Heart right ventricle (tissue), 16 donors: Measurements from ENCODE around the gene GRIN3B. TPM values are rescaled to one million over a fixed set of nuclear protein-coding genes. Genes with fewer than 3 reads are reported as not detected.
A peak's percentile ranks its signal among the peaks of the same experiment; 100 is the strongest.

Source experiments
- ATAC-seq, 8 donors: fragments of 200-7000 bp; cut with Tn5 transposase; one replicate each; pipeline ENCODE4 v1.9.1; 2020; ENCODE audit warnings: mild to moderate bottlenecking in 8 of 8, moderate library complexity in 8 of 8, moderate number of reproducible peaks in 1 of 8
- DNase-seq, 2 donors: peaks; one replicate each; pipeline ENCODE4 v3.0.0-alpha.2; 2020
- H3K27ac ChIP-seq, 10 donors: fragments of 200-600 bp; sonication (generic) in 2 of 10; one replicate each; pipeline versions ENCODE4 v1.5.0 to v1.8.0; 2020 to 2022; ENCODE audit warnings: mild to moderate bottlenecking in 3 of 10
- H3K27me3 ChIP-seq, 7 donors: fragments of 200-600 bp; one replicate each; pipeline ENCODE4 v1.8.0; 2021 to 2022; ENCODE audit warnings: mild to moderate bottlenecking in 2 of 7
- H3K36me3 ChIP-seq, 9 donors: fragments of 200-600 bp; sonication (generic) in 1 of 9; one replicate each; pipeline versions ENCODE4 v1.5.0 to v1.8.0; 2020 to 2022; ENCODE audit warnings: mild to moderate bottlenecking in 2 of 9
- H3K4me1 ChIP-seq, 9 donors: fragments of 200-600 bp; sonication (generic) in 1 of 9; one replicate each; pipeline versions ENCODE4 v1.5.0 to v1.8.0; 2020 to 2022; ENCODE audit warnings: mild to moderate bottlenecking in 4 of 9
- H3K4me3 ChIP-seq, 10 donors: fragments of 200-600 bp; sonication (generic) in 2 of 10; one replicate each; pipeline versions ENCODE4 v1.5.0 to v1.8.0; 2020 to 2022; ENCODE audit warnings: mild to moderate bottlenecking in 7 of 10, moderate library complexity in 2 of 10
- H3K9me3 ChIP-seq, 11 donors: fragments of 200-600 bp in 10 of 11; sonication (generic) in 2 of 11; one replicate each; pipeline versions ENCODE4 v1.5.0 to v1.8.0; 2013 to 2022; ENCODE audit warnings: mild to moderate bottlenecking in 2 of 11, control low read depth in 1 of 11, moderate library complexity in 1 of 11
- WGBS, 2 donors: extraction: QIAGEN DNeasy Blood & Tissue Kit; methylation state at CpG; one replicate each; pipeline ENCODE4 v1.1.7; 2013; ENCODE audit warnings: inconsistent platforms in 1 of 2; 5-methylcytosine and 5-hydroxymethylcytosine counted together
- intact Hi-C, 10 donors: fragments of 100-400 bp; cut with DNase I; formaldehyde crosslinking; loops; one replicate each; pipeline versions ENCODE4 v1.11.1 to v1.14.2; 2022
- polyA plus RNA-seq, 2 donors: library from polyadenylated mRNA; stranded (reverse); fragments of 200-250 nt; gene quantifications; one replicate each; pipeline ENCODE4 v1.2.3, GENCODE V29; 2013
- total RNA-seq, 10 donors: library from RNA; stranded (reverse); fragmentation: NEBNext Ultra II Directional in 3 of 10; extraction: Animal tissue kit (Norgen Biotek cat#: 25700) in 3 of 10; gene quantifications; one replicate each; pipeline versions ENCODE4 v1.2.1 to v1.2.4, GENCODE V29; 2021 to 2023
- TF ChIP-seq, protein P1 (sequence below), 9 donors: fragments of 200-600 bp; sonication (generic) in 2 of 9; IDR thresholded peaks; one replicate each; pipeline versions ENCODE4 v1.5.0 to v1.8.0; 2021 to 2022; ENCODE audit warnings: antibody characterized with exemption in 9 of 9, mild to moderate bottlenecking in 5 of 9, moderate library complexity in 1 of 9
- donor health status: Arrhythmogenic right ventricular cardiomyopathy.
- donor health status: ischemic (EF 13 %, LVEDD 7.1; RV severe dilation, severe dysfunction).
- donor health status: healthy with polysubstance abuse.
- donor health status: DM: no; HTN: yes; CAD: no.
- donor health status: DM: no; HTN: no; CAD: no.
- donor health status: ischemic (EF 25% LVEDD 6.9; RV normal size, moderate dysfunction).
- donor health status: ischemic (EF 25% LVEDD 5.7; RV mildly dilated, moderate dysfunction).
- donor health status: healthy.
- donor health status: DM: yes; HTN: yes; CAD: no.
- donor health status: Ischemic cardiomyopathy.
- donor health status: ischemic (EF 35%, LVEDD 5.7; RV mildly dilated, moderate dysfunction).
- donor health status: nonischemic (EF 11% LVEDD 7.7; RV severe dilation, severe dysfunction).
- donor health status: DM: yes; HTN: yes; CAD: no.
- donor health status: PGD.
- donor health status: ischemic (EF 29% LVEDD 5.4; RV normal size, mild dysfunction).
- donor health status: nonischemic (EF 23%, LVEDD 6.1; RV moderate dilation, normal function).

The GRIN3B gene
- total and polyA plus RNA-seq, 12 donors = 0.01 to 0.10 (median 0.08) TPM; not detected in 8

DNA sequence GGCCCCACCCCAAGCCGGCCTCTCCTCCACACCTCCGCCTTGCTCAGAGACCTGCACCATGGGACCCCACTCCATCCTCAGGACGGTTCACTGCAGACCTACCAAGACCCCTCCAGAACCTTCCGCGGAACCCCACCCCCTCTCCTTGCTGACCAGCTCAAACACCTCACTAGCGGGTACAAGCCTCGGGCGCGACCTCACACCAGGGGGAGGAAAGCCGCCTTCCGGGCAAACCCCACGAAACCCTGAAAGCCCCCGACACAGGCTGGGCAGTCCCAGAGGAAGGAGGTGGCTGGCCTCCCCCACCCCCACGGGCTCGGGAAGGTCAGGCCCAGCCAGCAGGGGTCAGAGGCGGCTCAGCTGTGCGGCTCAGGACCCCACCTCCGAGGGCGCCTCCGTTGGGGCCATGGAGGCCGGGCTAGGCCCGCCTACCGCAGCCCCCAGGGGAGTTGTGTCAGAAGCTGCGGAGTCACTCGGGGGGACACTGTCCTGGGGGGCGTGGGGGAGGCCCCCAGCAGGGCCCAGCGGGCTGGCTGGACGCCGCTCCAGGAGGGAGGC, 9.8 kb downstream of the GRIN3B start:
- intact Hi-C loops = no loop called here
- ATAC-seq = peak in 1 of 8 donors; percentile 9
- H3K27ac ChIP-seq = peak overlapping the region in 1 of 10 donors; percentile 15
- H3K4me1 ChIP-seq = peaks cover 1 to 18% (median 5%) of the 10 kb centered on the region in 9 donors
- H3K4me3 ChIP-seq = no peak overlapping the region
- no peaks in the 10 kb centered on the region for H3K27me3 ChIP-seq
- no peak for DNase-seq
- H3K9me3 ChIP-seq = no peaks in the 10 kb centered on the region
- peaks cover 0 to 63% (median 39%) of the 10 kb centered on the region in 9 donors for H3K36me3 ChIP-seq
- TF ChIP-seq, protein P1, sequence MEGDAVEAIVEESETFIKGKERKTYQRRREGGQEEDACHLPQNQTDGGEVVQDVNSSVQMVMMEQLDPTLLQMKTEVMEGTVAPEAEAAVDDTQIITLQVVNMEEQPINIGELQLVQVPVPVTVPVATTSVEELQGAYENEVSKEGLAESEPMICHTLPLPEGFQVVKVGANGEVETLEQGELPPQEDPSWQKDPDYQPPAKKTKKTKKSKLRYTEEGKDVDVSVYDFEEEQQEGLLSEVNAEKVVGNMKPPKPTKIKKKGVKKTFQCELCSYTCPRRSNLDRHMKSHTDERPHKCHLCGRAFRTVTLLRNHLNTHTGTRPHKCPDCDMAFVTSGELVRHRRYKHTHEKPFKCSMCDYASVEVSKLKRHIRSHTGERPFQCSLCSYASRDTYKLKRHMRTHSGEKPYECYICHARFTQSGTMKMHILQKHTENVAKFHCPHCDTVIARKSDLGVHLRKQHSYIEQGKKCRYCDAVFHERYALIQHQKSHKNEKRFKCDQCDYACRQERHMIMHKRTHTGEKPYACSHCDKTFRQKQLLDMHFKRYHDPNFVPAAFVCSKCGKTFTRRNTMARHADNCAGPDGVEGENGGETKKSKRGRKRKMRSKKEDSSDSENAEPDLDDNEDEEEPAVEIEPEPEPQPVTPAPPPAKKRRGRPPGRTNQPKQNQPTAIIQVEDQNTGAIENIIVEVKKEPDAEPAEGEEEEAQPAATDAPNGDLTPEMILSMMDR (IDR thresholded peaks at IDR 0.05) = no peak
- WGBS, 2 donors = 81 to 85% methylated on average over 29 of the region's 29 CpGs

GRCh38 chr19:1010586-1011510, 10.6 kb downstream of the GRIN3B start:
- TF ChIP-seq, protein P1 (IDR thresholded peaks at IDR 0.05) = no peak
- intact Hi-C loops = no loop called here
- H3K4me1 ChIP-seq = peaks cover 9 to 26% (median 13%) of the 10 kb centered on the region in 9 donors
- WGBS, 2 donors = 93 to 96% methylated on average over 53 to 56 of the region's 56 CpGs
- no peak for ATAC-seq
- no peaks in the 10 kb centered on the region for H3K9me3 ChIP-seq
- peaks cover 0 to 67% (median 39%) of the 10 kb centered on the region in 9 donors for H3K36me3 ChIP-seq
- DNase-seq = no peak
- no peaks in the 10 kb centered on the region for H3K27me3 ChIP-seq
- no peak overlapping the region for H3K27ac ChIP-seq
- H3K4me3 ChIP-seq = no peak overlapping the region

- Histone ChIP-seq H3K4me1 (peaks cover 20 to 36% (median 23%) of the 10 kb centered on the region in 9 donors), H3K27me3 (no peaks in the 10 kb centered on the region), H3K36me3 (peaks cover 0 to 67% (median 39%) of the 10 kb centered on the region in 9 donors), H3K27ac (no peak overlapping the region), H3K4me3 (no peak overlapping the region), H3K9me3 (no peaks in the 10 kb centered on the region)
- ATAC-seq (no peak), DNase-seq (no peak)
- WGBS, 2 donors = 93% methylated on average over 36 of the region's 36 CpGs
- TF ChIP-seq, protein P1 (IDR thresholded peaks at IDR 0.05) = no peak
- intact Hi-C loops = no loop called here
These were observed 11.7 kb downstream of the GRIN3B start for GRCh38 chr19:1011831-1012333.

DNA sequence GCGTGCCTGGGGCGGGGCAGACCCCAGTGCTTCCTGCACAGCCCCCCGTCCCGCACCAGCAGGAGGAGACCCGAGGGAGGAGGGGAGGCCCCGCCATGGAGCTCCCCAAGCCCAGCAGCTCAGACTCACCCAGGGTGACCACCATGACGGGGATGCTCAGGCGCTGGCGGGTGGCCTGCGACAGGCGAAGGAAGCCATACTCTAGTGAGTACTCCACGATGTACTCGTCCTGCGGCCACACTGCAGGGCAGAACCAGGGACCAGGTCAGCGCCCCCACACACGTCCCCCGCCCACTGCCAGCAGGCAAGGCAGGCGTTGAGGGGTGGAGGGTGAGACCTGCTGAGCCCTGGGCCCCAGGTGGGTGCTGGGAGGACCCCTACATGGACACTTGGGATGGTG, 12.1 kb downstream of the GRIN3B start:
- DNase-seq = no peak
- TF ChIP-seq, protein P1 (IDR thresholded peaks at IDR 0.05) = no peak
- Histone ChIP-seq H3K9me3 (no peaks in the 10 kb centered on the region), H3K27me3 (no peaks in the 10 kb centered on the region), H3K4me1 (peaks cover 24 to 41% (median 27%) of the 10 kb centered on the region in 9 donors), H3K36me3 (peaks cover 0 to 67% (median 39%) of the 10 kb centered on the region in 9 donors), H3K4me3 (no peak overlapping the region), H3K27ac (no peak overlapping the region)
- 94 to 98% methylated on average over 16 to 18 of the region's 18 CpGs for WGBS, 2 donors
- intact Hi-C loops = no loop called here
- ATAC-seq = no peak
